Mucosa of descending colon (tissue), 3 donors: ENCODE data around the gene SRD5A3. TPM values are rescaled to one million over a fixed set of nuclear protein-coding genes. Genes with fewer than 3 reads are reported as not detected.
A peak's percentile ranks its signal among the peaks of the same experiment; 100 is the strongest.

Source experiments
- ATAC-seq: fragments of 200-7000 bp; cut with Tn5 transposase; one replicate; pipeline ENCODE4 v1.9.1; 2020; ENCODE audit warnings: mild to moderate bottlenecking, moderate library complexity
- DNase-seq, 3 donors: peaks; one replicate each; pipeline ENCODE4 v3.0.0-alpha.2; 2020
- H3K36me3 ChIP-seq: fragments of 200-600 bp; one replicate; pipeline ENCODE4 v1.8.0; 2021; ENCODE audit warnings: low read depth, mild to moderate bottlenecking
- H3K4me1 ChIP-seq: fragments of 200-600 bp; one replicate; pipeline ENCODE4 v1.8.0; 2021; ENCODE audit warnings: low read depth, mild to moderate bottlenecking
- H3K4me3 ChIP-seq: fragments of 200-600 bp; one replicate; pipeline ENCODE4 v1.8.0; 2021; ENCODE audit warnings: mild to moderate bottlenecking
- H3K9me3 ChIP-seq: fragments of 200-600 bp; one replicate; pipeline ENCODE4 v1.8.0; 2021; ENCODE audit warnings: mild to moderate bottlenecking
- CTCF ChIP-seq: fragments of 200-600 bp; IDR thresholded peaks from one replicate; pipeline ENCODE4 v1.8.0; 2022; ENCODE audit warnings: antibody characterized with exemption, mild to moderate bottlenecking
- intact Hi-C, 2 donors: fragments of 100-400 bp; cut with DNase I in 1 of 2; cut with micrococcal nuclease in 1 of 2; formaldehyde crosslinking; loops; one replicate each; pipeline versions ENCODE4 v1.11.0 to v1.11.1; 2022; cut with DNase I, micrococcal nuclease
- total RNA-seq, 3 donors: library from RNA; stranded (reverse); fragmentation: NEBNext Ultra II Directional in 2 of 3; extraction: Animal tissue kit (Norgen Biotek cat#: 25700) in 2 of 3; gene quantifications; one replicate each; pipeline versions ENCODE4 v1.2.1 to v1.2.4, GENCODE V29; 2021 to 2023
- donor health status: DM: no; HTN: no; CAD: no; lungs with moderate emphysema.
- donor health status: DM: no; HTN: no; CAD: no.
- donor health status: DM: no; HTN: yes; CAD: no.

SRD5A3 gene
- total RNA-seq, 3 donors from 2014 or later = 5.9 to 14.7 (median 14.0) TPM

- Histone ChIP-seq H3K4me3 (no peak overlapping the region), H3K9me3 (no peaks in the 10 kb centered on the region), H3K36me3 (no peaks in the 10 kb centered on the region), H3K4me1 (no peaks in the 10 kb centered on the region)
- ATAC-seq (peak; percentile 50), DNase-seq (no peak)
- intact Hi-C loops = no loop called here
- TF ChIP-seq CTCF = no peak
Observed at GRCh38 chr4:55386073-55386472, 40.0 kb downstream of the SRD5A3 start.

DNA sequence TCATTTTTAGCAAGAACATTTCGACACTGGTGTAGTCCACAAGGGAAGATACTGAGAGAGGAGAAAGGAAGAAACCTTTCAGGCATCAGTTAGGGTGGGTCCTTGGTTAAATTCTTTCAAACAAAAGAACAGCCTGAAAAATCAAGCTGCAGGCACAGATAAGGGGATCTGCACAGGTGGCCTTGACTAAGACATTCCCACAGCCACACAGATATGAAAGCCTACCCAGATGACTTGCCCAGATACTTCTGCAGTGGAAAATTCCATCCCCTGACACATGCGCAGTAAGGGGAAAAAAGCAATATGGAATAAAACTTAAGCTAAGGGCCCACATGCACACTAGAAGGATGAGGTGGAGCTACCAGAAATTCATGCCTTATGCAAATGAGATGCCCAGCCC, 40.8 kb downstream of the SRD5A3 start:
- Histone ChIP-seq H3K4me3 (no peak overlapping the region), H3K4me1 (no peaks in the 10 kb centered on the region), H3K36me3 (no peaks in the 10 kb centered on the region), H3K9me3 (no peaks in the 10 kb centered on the region)
- no peak for TF ChIP-seq CTCF
- intact Hi-C loops = no loop called here
- DNase-seq = no peak
- ATAC-seq = no peak

GRCh38 chr4:55393461-55394320, 47.6 kb downstream of the SRD5A3 start:
- H3K4me3 ChIP-seq = no peak overlapping the region
- H3K4me1 ChIP-seq = peaks cover 16% of the 10 kb centered on the region
- no peaks in the 10 kb centered on the region for H3K36me3 ChIP-seq
- ATAC-seq = no peak
- no peaks in the 10 kb centered on the region for H3K9me3 ChIP-seq
- intact Hi-C loops = loop anchor here in 1 of 2 donors (10.0 kb wide), 1 partner anchor 49 kb away; the partner anchor contains the start of gene SRD5A3
- TF ChIP-seq CTCF = no peak
- no peak for DNase-seq

DNA sequence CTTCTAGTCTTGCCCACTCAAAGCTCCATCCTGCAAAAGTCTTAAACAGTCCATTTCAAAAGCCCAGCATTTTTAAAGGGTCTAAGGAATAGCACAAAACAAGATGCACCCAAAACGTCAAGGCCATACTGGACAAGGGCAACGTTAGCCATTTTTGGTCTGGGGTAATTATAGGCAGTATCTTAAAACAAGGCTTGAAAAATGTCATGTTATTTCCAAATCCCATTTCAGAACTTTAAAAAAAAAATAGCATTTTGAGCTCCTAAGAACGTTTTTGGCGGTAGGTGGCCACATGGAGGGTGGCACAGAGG, 49.1 kb downstream of the SRD5A3 start:
- H3K9me3 ChIP-seq = no peaks in the 10 kb centered on the region
- no peak for TF ChIP-seq CTCF
- peaks cover 26% of the 10 kb centered on the region for H3K4me1 ChIP-seq
- peak overlapping the region; percentile 92 for H3K4me3 ChIP-seq
- intact Hi-C loops = loop anchor here in 1 of 2 donors (10.0 kb wide), 1 partner anchor 50 kb away; the partner anchor contains the start of gene SRD5A3
- no peak for DNase-seq
- H3K36me3 ChIP-seq = no peaks in the 10 kb centered on the region
- ATAC-seq = no peak

- DNase-seq = peak; percentile 95 to 97 (median 97)
- Histone ChIP-seq H3K4me1 (peaks cover 26% of the 10 kb centered on the region), H3K36me3 (no peaks in the 10 kb centered on the region), H3K4me3 (peak within 1 kb of the TSS; percentile 92), H3K9me3 (no peaks in the 10 kb centered on the region)
- intact Hi-C loops = loop anchor here in 1 of 2 donors (10.0 kb wide), 1 partner anchor 51 kb away; the partner anchor contains the start of gene SRD5A3
- no peak for TF ChIP-seq CTCF
- peak; percentile 98 for ATAC-seq
Observed at GRCh38 chr4:55395529-55396307, 49.7 kb downstream of the SRD5A3 start, which contains the start of gene TMEM165. TSS of gene TMEM165 (plus strand) at chr4:55395957. CDS start at chr4:55396190, 233 bp downstream.
